Lower leg skin (tissue), 3 donors: ENCODE data around the gene TCF7L2.

ENCODE experiments used
- POLR2A ChIP-seq, 2 donors: fragments of 450-650 bp; IDR thresholded peaks; one replicate each; pipeline ENCODE4 v1.6.1; 2016 to 2017; ENCODE audit warnings: antibody characterized with exemption in 2 of 2, mild to moderate bottlenecking in 1 of 2, moderate library complexity in 1 of 2
- TF ChIP-seq, protein P1 (sequence below), 3 donors: fragments of 450-650 bp; IDR thresholded peaks; one replicate each; pipeline ENCODE4 v1.5.1; 2016; ENCODE audit warnings: antibody characterized with exemption in 3 of 3, mild to moderate bottlenecking in 3 of 3, moderate library complexity in 2 of 3

GRCh38 chr10:113177936-113178335, 227.9 kb downstream of the TCF7L2 start:
- TF ChIP-seq, protein P1, sequence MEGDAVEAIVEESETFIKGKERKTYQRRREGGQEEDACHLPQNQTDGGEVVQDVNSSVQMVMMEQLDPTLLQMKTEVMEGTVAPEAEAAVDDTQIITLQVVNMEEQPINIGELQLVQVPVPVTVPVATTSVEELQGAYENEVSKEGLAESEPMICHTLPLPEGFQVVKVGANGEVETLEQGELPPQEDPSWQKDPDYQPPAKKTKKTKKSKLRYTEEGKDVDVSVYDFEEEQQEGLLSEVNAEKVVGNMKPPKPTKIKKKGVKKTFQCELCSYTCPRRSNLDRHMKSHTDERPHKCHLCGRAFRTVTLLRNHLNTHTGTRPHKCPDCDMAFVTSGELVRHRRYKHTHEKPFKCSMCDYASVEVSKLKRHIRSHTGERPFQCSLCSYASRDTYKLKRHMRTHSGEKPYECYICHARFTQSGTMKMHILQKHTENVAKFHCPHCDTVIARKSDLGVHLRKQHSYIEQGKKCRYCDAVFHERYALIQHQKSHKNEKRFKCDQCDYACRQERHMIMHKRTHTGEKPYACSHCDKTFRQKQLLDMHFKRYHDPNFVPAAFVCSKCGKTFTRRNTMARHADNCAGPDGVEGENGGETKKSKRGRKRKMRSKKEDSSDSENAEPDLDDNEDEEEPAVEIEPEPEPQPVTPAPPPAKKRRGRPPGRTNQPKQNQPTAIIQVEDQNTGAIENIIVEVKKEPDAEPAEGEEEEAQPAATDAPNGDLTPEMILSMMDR (IDR thresholded peaks at IDR 0.05) = no peak
- TF ChIP-seq POLR2A (IDR thresholded peaks at IDR 0.05) = no peak
